BJ (cell line): Measurements from ENCODE around the gene DUSP15. TPM values are rescaled to one million over a fixed set of nuclear protein-coding genes. Genes with fewer than 3 reads are reported as not detected.
A peak's percentile ranks its signal among the peaks of the same experiment; 100 is the strongest.

Experiments used
- CTCF ChIA-PET: fragments of 350-600 bp; formaldehyde crosslinking; extraction: SDS; loops from one replicate; lab custom pipeline; 2021; ENCODE audit warnings: antibody characterized with exemption, inconsistent platforms; lab: Yijun Ruan, JAX
- POLR2A ChIA-PET: fragments of 300-600 bp; sonication (Branson Sonifier 250); formaldehyde crosslinking; extraction: SDS; loops from one replicate; lab custom pipeline; 2021; ENCODE audit warnings: antibody characterized with exemption; lab: Charles Lee
- DNase-seq: peaks from one replicate; pipeline ENCODE4 v3.0.0-alpha.2; 2011; ENCODE audit warnings: low read depth
- H3K27me3 ChIP-seq: 2 replicates; pipeline ENCODE4 v1.6.0; 2011; ENCODE audit warnings: low read length; ENCODE audit not compliant: control insufficient read depth, insufficient read depth
- H3K36me3 ChIP-seq: 2 replicates; pipeline ENCODE4 v1.5.1; 2011; ENCODE audit warnings: low read length; ENCODE audit not compliant: control insufficient read depth, insufficient read depth
- H3K4me3 ChIP-seq: 2 replicates; pipeline ENCODE4 v1.5.1; 2011; ENCODE audit warnings: low read depth, mild to moderate bottlenecking, control low read depth, low read length
- CTCF ChIP-seq: IDR thresholded peaks from 2 replicates; pipeline ENCODE4 v1.5.1; 2011; ENCODE audit warnings: low read depth, mild to moderate bottlenecking, control low read depth, inconsistent platforms, low read length, moderate library complexity; ENCODE audit not compliant: insufficient read depth
- polyA plus RNA-seq: library from polyadenylated mRNA; depleted of rRNA; stranded (reverse); fragments of >200 nt; gene quantifications from 2 replicates; pipeline ENCODE4 v1.2.3, GENCODE V29; 2011

DUSP15 gene
- polyA plus RNA-seq, 1 experiment: 0.09 TPM

GRCh38 chr20:31890646-31891045 lies 20.3 kb upstream of the DUSP15 start:
- ChIA-PET POLR2A (no interaction called here), CTCF (no interaction called here)
- DNase-seq: no peak

GRCh38 chr20:31883829-31884228 lies 13.5 kb upstream of the DUSP15 start:
- peaks cover 1% of the 10 kb centered on the region for H3K27me3 ChIP-seq
- DNase-seq: no peak
- H3K4me3 ChIP-seq: no peak overlapping the region
- ChIA-PET CTCF (interaction anchor here (0.6 kb wide), 1 partner anchor 523 kb away, joined by 4 read pairs; no protein-coding TSS in a partner anchor), POLR2A (no interaction called here)
- H3K36me3 ChIP-seq: no peaks in the 10 kb centered on the region
- no peak for TF ChIP-seq CTCF

More at GRCh38 chr20:31890646-31891045, 20.3 kb upstream of the DUSP15 start:
- no peak for TF ChIP-seq CTCF
- no peaks in the 10 kb centered on the region for H3K36me3 ChIP-seq
- no peak overlapping the region for H3K4me3 ChIP-seq
- H3K27me3 ChIP-seq: peaks cover 8% of the 10 kb centered on the region

- DNase-seq: no peak
- Histone ChIP-seq H3K4me3 (no peak overlapping the region), H3K27me3 (peaks cover 1% of the 10 kb centered on the region; the same call in 1 of the 2 replicates), H3K36me3 (no peaks in the 10 kb centered on the region)
- TF ChIP-seq CTCF: no peak
- CTCF ChIA-PET: interaction anchor here (1.0 kb wide), 1 partner anchor 11 kb away, joined by 3 read pairs; no protein-coding TSS in a partner anchor
- POLR2A ChIA-PET: no interaction called here
These were observed 11.6 kb upstream of the DUSP15 start for GRCh38 chr20:31881945-31882344.

GRCh38 chr20:31879143-31879987 lies 9.0 kb upstream of the DUSP15 start:
- H3K36me3 ChIP-seq: no peaks in the 10 kb centered on the region
- no peak for TF ChIP-seq CTCF
- ChIA-PET POLR2A (no interaction called here), CTCF (interaction anchor here (0.8 to 1.7 kb wide), 4 partner anchors 27 to 213 kb away, joined by 3 to 5 read pairs (median 4); partner anchors contain the start of gene PDRG1)
- peaks cover 3% of the 10 kb centered on the region for H3K27me3 ChIP-seq
- peak overlapping the region; percentile 62 for H3K4me3 ChIP-seq
- peak; percentile 69 for DNase-seq

- ChIA-PET CTCF (interaction anchor here (1.5 kb wide), 1 partner anchor 31 kb away, joined by 5 read pairs; no protein-coding TSS in a partner anchor), POLR2A (no interaction called here)
- no peak for DNase-seq
- no peak overlapping the region for H3K4me3 ChIP-seq
- H3K27me3 ChIP-seq: peaks cover 8% of the 10 kb centered on the region
- TF ChIP-seq CTCF: no peak
- H3K36me3 ChIP-seq: no peaks in the 10 kb centered on the region
These were observed 7.4 kb upstream of the DUSP15 start for GRCh38 chr20:31877684-31878083.
